ENCODE measurements around the gene DRG2.

DRG2 gene

GRCh38 chr17:18115517-18115916, 27.8 kb downstream of the DRG2 start:
- no peak for DNase-seq (ENCODE audit: low read depth in 2 of 2, low spot score in 1 of 2)

GRCh38 chr17:18116078-18116477, 28.3 kb downstream of the DRG2 start:
- DNase-seq (ENCODE audit: low read depth in 2 of 2, low spot score in 1 of 2): no peak

GRCh38 chr17:18117533-18117932, 29.8 kb downstream of the DRG2 start:
- DNase-seq (ENCODE audit: low read depth in 2 of 2, low spot score in 1 of 2): no peak

GRCh38 chr17:18117982-18118975, 30.5 kb downstream of the DRG2 start:
- DNase-seq (ENCODE audit: low read depth in 2 of 2, low spot score in 1 of 2): no peak

- no peak for DNase-seq (ENCODE audit: low read depth in 2 of 2, low spot score in 1 of 2)
Observed at GRCh38 chr17:18119166-18119745, 31.5 kb downstream of the DRG2 start.

DNA sequence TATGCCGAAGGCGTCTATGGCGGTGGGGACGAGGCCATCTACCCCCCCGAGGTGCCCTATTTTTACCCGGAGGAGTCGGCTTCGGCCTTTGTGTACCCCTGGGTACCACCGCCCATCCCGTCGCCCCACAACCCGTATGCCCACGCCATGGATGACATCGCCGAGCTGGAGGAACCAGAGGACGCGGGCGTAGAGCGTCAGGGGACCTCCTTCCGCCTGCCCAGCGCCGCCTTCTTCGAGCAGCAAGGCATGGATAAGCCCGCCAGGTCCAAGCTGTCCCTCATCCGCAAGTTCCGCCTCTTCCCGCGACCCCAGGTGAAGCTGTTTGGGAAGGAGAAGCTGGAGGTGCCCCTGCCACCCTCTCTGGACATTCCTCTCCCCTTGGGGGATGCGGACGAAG, 32.2 kb downstream of the DRG2 start:
- no peak for DNase-seq (ENCODE audit: low read depth in 2 of 2, low spot score in 1 of 2)

DNA sequence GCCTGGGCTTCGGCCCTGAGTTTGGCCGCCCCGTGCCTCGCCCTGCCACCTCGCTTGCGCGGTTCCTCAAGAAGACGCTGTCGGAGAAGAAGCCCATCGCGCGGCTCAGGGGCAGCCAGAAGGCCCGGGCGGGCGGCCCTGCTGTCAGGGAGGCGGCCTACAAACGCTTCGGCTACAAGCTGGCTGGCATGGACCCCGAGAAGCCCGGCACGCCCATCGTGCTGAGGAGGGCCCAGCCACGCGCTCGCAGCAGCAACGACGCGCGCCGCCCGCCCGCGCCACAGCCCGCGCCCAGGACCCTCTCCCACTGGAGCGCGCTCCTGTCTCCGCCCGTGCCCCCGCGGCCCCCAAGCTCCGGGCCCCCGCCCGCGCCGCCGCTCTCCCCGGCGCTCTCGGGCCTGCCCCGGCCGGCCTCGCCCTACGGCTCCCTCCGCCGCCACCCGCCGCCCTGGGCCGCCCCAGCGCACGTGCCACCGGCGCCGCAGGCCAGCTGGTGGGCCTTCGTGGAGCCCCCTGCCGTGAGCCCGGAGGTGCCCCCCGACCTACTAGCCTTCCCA, 32.8 kb downstream of the DRG2 start:
- no peak for DNase-seq (ENCODE audit: low read depth in 2 of 2, low spot score in 1 of 2)

DNA sequence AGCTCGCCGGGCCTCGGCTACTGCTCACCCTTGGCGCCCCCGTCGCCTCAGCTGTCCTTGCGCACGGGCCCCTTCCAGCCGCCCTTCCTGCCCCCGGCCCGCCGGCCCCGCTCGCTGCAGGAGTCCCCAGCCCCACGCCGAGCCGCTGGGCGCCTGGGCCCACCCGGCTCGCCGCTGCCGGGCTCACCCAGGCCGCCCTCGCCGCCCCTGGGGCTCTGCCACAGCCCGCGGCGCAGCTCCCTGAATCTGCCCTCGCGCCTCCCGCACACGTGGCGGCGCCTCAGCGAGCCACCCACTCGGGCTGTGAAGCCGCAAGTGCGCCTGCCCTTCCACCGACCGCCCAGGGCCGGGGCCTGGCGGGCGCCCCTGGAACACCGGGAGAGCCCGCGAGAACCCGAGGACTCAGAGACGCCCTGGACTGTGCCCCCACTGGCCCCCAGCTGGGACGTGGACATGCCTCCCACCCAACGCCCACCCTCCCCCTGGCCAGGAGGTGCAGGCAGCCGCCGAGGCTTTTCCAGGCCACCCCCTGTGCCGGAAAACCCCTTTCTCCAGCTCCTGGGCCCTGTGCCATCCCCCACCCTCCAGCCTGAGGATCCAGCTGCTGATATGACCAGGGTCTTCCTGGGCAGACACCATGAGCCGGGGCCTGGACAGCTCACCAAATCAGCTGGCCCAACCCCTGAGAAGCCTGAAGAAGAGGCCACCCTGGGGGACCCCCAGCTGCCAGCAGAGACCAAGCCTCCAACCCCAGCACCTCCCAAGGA, 33.6 kb downstream of the DRG2 start:
- DNase-seq (ENCODE audit: low read depth in 2 of 2, low spot score in 1 of 2): no peak

- no peak for DNase-seq (ENCODE audit: low read depth in 2 of 2, low spot score in 1 of 2)
Observed at GRCh38 chr17:18122990-18123753, 35.4 kb downstream of the DRG2 start.

GRCh38 chr17:18124345-18125126, 36.8 kb downstream of the DRG2 start:
- DNase-seq (ENCODE audit: low read depth in 2 of 2, low spot score in 1 of 2): no peak

GRCh38 chr17:18129041-18129502, 41.3 kb downstream of the DRG2 start:
- no peak for DNase-seq (ENCODE audit: low read depth in 2 of 2, low spot score in 1 of 2)

DNA sequence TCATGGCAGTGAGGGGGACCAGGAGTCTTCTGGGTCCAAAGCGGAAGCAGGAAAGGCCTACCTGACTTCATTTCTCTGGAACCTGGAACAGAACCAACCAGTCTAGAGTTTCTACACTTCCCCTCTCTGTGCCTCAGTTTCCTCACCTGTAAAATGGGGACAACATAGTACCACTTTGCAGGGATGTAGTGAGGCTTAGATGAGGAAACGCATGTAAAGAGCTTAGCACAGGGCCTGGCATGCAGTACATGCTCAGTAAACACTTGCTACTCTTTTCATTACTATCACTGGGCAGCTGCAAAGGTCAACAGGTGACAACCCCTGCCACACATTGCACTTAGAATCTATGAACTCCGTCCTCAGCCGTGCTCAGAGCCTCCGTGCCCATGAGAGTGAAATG, 45.0 kb downstream of the DRG2 start:
- DNase-seq (ENCODE audit: low read depth in 2 of 2, low spot score in 1 of 2): no peak

DNA sequence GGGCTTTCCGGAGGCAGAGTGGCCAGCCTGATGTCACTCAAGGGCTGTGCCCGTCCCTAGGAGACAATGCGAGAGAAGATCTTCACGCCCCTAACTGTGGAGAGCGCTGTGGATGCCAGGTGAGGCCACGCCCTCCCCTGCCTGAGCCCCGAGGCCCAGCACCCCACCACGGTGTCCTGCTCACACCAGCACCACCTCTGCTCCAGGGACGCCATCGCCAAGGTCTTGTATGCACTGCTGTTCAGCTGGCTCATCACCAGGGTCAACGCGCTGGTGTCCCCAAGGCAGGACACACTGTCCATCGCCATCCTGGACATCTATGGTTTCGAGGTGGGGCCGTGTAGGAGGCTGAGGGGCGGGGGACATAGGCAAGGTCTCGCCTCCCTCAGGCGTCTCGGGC, 48.6 kb downstream of the DRG2 start:
- no peak for DNase-seq (ENCODE audit: low read depth in 2 of 2, low spot score in 1 of 2)

GRCh38 chr17:18138065-18138749, 50.5 kb downstream of the DRG2 start:
- DNase-seq (ENCODE audit: low read depth in 2 of 2, low spot score in 1 of 2): no peak

- DNase-seq (ENCODE audit: low read depth in 2 of 2, low spot score in 1 of 2): no peak
Observed at GRCh38 chr17:18139092-18139491, 51.3 kb downstream of the DRG2 start.

DNA sequence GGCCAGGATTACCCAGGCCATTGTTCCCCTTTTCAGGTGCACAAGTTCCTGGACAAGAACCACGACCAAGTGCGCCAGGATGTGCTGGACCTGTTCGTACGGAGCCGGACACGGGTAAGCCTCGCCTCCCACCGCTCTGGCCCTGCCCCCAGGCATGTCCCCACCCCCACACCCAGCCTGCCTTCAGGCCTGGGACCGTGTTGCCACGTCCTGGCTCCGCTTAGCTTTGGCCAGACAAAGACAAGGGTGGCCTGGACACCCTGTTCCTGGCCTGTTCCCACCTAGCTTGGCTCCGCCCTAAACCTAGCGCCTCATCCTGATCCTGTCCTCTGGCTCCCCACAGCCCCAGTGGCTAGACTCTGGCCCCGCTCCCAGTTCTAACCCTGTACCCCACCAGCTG, 51.8 kb downstream of the DRG2 start:
- no peak for DNase-seq (ENCODE audit: low read depth in 2 of 2, low spot score in 1 of 2)

- no peak for DNase-seq (ENCODE audit: low read depth in 2 of 2, low spot score in 1 of 2)
Observed at GRCh38 chr17:18139949-18140348, 52.2 kb downstream of the DRG2 start.

DNA sequence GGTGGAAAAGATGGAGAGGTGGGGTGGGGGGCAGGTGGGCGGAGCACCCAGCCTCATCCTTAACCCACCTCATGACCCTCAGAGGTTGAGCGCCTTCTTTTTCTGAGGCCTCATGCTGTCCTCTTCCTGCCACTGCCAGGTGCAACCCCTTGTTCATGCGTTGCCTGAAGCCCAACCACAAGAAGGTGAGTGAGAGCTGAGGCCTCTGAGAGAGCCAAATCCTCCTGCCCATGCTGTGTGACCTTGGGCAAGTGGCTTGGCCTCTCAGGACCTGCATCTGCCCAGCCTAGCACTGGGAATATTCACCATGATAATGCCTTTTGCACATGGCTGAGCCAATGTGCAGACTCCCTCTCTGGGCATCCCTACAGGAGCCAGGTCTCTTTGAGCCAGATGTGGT, 52.9 kb downstream of the DRG2 start:
- DNase-seq (ENCODE audit: low read depth in 2 of 2, low spot score in 1 of 2): no peak

DNA sequence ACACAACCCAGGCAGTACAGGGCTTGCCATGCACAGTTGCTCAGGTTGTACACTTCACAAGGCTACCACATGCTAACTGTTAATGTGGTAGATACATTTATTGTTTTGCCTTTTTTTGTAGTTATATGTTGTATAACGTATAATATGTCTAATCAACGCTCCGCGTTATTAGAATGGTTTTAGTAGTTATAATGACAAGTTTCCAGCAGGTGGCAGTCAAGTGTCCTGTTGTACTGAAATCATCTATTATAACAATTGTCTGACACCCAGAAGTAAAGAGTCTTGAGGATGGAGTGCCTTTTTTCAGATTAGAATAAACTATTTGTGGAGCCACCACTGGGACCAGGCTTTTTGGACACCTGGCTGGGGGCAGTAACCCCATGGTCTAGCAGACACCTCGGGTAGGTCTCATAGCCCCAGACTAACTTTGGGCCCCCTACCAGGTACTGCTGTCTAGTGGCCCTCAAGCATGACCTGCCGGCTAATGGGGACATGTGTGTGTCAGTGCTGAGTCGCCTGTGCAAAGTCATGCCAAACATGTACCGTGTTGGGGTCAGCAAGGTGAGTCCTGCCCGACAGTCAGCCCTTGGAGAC, 53.6 kb downstream of the DRG2 start:
- no peak for DNase-seq (ENCODE audit: low read depth in 2 of 2, low spot score in 1 of 2)

All from stimulated activated CD8-positive, alpha-beta memory T cell treated with anti-CD3 and anti-CD28 coated beads, Interleukin-4, amount 100 ng/mL, for 1 hour (primary cell).